Spinal cord (tissue), 10 donors: ENCODE data around the gene SUN1. TPM values are rescaled to one million over a fixed set of nuclear protein-coding genes. Genes with fewer than 3 reads are reported as not detected.

Source experiments
- DNase-seq, 6 donors: peaks; one replicate each; pipeline versions ENCODE4 v3.0.0 to v3.0.0-alpha.2; 2013 to 2015; ENCODE audit warnings: low spot score in 6 of 6, low read depth in 4 of 6
- H3K27ac ChIP-seq: one replicate; pipeline ENCODE4 v1.5.1; 2013; ENCODE audit warnings: low read depth, low read length, control low read depth
- H3K27me3 ChIP-seq: one replicate; pipeline ENCODE4 v1.6.1; 2013; ENCODE audit warnings: low read length; ENCODE audit not compliant: control insufficient read depth, insufficient read depth
- H3K36me3 ChIP-seq: one replicate; pipeline ENCODE4 v1.6.1; 2013; ENCODE audit warnings: low read length; ENCODE audit not compliant: control insufficient read depth, insufficient read depth
- H3K4me1 ChIP-seq: one replicate; pipeline ENCODE4 v1.6.1; 2013; ENCODE audit warnings: low read length; ENCODE audit not compliant: control insufficient read depth, insufficient read depth
- H3K4me3 ChIP-seq: one replicate; pipeline ENCODE4 v1.5.1; 2013; ENCODE audit warnings: low read depth, low read length, control low read depth
- H3K9me3 ChIP-seq: one replicate; pipeline ENCODE4 v1.6.1; 2013; ENCODE audit warnings: low read length; ENCODE audit not compliant: control insufficient read depth, insufficient read depth
- WGBS: methylation state at CpG from one replicate; pipeline ENCODE4 v1.1.5; 2013; ENCODE audit warnings: missing lambda C conversion rate; ENCODE audit not compliant: insufficient coverage; 5-methylcytosine and 5-hydroxymethylcytosine counted together
- polyA plus RNA-seq, 2 donors: library from polyadenylated mRNA; unstranded; fragments of 120-200 nt; gene quantifications; one replicate each; pipeline ENCODE4 v1.2.1, GENCODE V29; 2013; ENCODE audit not compliant: insufficient read length in 2 of 2
- total RNA-seq, 2 donors: library from RNA; depleted of rRNA in 1 of 2; stranded (reverse); fragments of 120-200 nt in 1 of 2; fragments of >200 nt in 1 of 2; gene quantifications; one replicate each; pipeline versions ENCODE4 v1.2.3 to v1.2.4, GENCODE V29; 2013 to 2014
- donor health status: healthy.

SUN1 gene
- total and polyA plus RNA-seq, 4 donors, result 114 to 185 (median 170) TPM

DNA sequence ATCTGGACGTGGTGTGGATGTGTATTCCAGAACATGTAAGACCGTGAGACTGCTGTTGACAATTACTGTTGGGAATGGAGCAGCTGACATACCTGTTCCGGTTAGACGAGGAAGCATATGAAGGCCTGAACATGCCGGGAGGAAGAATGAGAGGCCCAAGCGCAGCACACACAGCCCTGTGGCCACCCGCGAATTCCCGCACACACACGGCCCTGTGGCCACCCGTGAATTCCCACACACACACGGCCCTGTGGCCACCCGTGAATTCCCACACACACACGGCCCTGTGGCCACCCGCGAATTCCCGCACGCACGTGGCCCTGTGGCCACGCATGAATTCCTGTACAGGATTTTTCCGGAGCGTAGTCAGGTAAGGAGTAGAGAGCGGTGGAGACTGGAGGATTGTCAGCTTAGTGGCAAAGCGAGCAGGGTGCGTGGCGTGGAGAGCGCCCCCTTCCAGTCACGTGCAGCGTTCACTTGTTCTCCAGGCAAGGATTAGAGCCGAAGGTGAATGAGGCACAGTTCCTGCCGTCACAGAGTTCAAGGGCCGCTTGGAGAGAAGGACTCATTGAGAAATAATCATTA, 9.5 kb upstream of the SUN1 start:
- no peak overlapping the region for H3K4me3 ChIP-seq
- no peaks in the 10 kb centered on the region for H3K27me3 ChIP-seq
- H3K36me3 ChIP-seq, result peaks cover 20% of the 10 kb centered on the region
- no peaks in the 10 kb centered on the region for H3K9me3 ChIP-seq
- WGBS, result 86% methylated on average over 28 of the region's 32 CpGs
- H3K4me1 ChIP-seq, result peaks cover 21% of the 10 kb centered on the region
- DNase-seq, result no peak
- H3K27ac ChIP-seq, result no peak overlapping the region

DNA sequence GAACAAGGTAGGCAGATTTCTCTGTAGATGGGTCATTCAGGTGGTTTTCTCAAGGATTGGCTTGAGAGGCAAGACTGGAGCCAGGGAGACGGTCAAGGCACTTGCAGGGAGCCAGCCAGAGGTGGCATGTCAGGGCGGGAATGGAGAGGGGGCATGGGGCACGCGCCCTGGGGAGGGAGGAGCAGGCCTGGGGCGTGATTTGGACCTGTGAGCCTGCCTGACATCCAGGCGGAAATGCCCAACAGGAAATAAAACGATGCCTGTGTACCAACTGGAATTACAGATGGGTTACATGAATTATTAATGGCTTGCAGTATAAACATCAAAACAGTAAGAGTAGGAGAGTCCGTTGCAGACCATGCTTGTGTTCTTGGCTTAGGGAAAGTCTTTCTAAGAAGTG, 8.6 kb upstream of the SUN1 start:
- Histone ChIP-seq H3K27me3 (no peaks in the 10 kb centered on the region), H3K4me1 (peaks cover 17% of the 10 kb centered on the region), H3K4me3 (no peak overlapping the region), H3K27ac (no peak overlapping the region), H3K9me3 (no peaks in the 10 kb centered on the region), H3K36me3 (peaks cover 20% of the 10 kb centered on the region)
- peak in 2 of 6 donors; percentile 46 to 50 for DNase-seq
- 57% methylated on average over 8 of the region's 8 CpGs for WGBS

DNA sequence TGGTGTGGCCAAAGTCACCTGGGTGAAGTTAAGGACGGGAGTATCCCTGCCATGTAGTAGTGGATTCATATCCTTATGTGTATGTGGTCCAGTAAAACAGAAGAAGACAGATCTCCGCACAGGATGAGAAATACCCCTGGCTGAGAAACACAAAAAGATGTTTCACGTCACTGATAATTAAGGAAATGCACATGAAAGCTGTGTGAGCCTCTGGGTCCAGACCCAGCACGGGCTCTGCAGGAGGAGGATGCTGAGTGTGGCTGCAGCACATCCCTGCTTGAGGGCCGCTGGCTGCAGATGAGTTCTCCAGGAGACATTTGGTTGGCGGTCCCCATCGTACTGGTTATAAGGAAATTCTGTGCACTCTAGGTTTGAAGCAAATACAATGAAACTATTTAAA, 8.2 kb upstream of the SUN1 start:
- Histone ChIP-seq H3K9me3 (no peaks in the 10 kb centered on the region), H3K4me1 (peaks cover 17% of the 10 kb centered on the region), H3K27ac (no peak overlapping the region), H3K4me3 (no peak overlapping the region), H3K27me3 (no peaks in the 10 kb centered on the region), H3K36me3 (peaks cover 20% of the 10 kb centered on the region)
- 83% methylated on average over 5 of the region's 7 CpGs for WGBS
- no peak for DNase-seq

DNA sequence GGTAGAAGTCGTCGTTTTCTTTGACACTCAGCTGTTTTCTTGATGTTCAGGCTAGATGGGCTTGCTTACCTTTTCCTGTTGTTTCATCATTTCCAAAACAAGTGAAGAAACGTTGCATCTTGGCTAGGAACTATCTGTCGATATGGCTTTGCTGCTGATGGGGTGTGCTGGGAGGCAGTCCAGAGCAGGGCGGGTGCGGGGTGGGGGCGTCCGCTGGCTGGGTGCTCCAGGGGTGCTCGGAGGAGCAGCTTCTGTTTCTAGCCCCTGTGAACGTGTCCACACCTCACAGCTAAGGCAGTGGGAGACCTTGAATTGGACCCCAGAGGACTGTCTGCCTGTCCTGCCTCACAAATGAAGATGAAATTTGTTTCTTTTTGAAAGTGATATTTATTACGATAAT, 7.6 kb upstream of the SUN1 start:
- no peak overlapping the region for H3K27ac ChIP-seq
- DNase-seq, result no peak
- H3K4me1 ChIP-seq, result peaks cover 17% of the 10 kb centered on the region
- H3K9me3 ChIP-seq, result no peaks in the 10 kb centered on the region
- H3K27me3 ChIP-seq, result no peaks in the 10 kb centered on the region
- 87% methylated on average over 8 of the region's 11 CpGs for WGBS
- peaks cover 22% of the 10 kb centered on the region for H3K36me3 ChIP-seq
- H3K4me3 ChIP-seq, result no peak overlapping the region

DNA sequence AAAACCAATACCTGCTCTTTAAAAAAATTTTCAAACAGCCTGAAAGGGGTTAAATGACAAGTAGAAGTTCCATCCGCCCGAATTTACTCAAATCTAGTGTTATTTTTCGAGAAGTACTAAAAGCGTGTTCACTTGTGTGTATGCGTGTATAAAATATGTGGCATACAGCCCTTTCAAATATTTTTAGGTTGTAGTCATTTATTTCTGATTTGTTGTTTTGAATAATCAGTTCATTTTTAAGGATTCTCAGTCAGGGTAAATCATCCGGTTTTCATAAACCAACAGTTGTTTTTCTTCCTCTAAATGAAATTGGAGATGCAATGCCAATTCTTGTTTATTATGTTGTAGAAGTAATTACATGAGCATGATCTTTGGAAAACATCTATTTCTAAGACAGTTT, 6.9 kb upstream of the SUN1 start:
- no peak for DNase-seq
- H3K9me3 ChIP-seq, result no peaks in the 10 kb centered on the region
- peaks cover 17% of the 10 kb centered on the region for H3K4me1 ChIP-seq
- no CpG with 5 or more reads among the region's 6 CpGs for WGBS
- peaks cover 22% of the 10 kb centered on the region for H3K36me3 ChIP-seq
- no peaks in the 10 kb centered on the region for H3K27me3 ChIP-seq
- no peak overlapping the region for H3K4me3 ChIP-seq
- no peak overlapping the region for H3K27ac ChIP-seq

DNA sequence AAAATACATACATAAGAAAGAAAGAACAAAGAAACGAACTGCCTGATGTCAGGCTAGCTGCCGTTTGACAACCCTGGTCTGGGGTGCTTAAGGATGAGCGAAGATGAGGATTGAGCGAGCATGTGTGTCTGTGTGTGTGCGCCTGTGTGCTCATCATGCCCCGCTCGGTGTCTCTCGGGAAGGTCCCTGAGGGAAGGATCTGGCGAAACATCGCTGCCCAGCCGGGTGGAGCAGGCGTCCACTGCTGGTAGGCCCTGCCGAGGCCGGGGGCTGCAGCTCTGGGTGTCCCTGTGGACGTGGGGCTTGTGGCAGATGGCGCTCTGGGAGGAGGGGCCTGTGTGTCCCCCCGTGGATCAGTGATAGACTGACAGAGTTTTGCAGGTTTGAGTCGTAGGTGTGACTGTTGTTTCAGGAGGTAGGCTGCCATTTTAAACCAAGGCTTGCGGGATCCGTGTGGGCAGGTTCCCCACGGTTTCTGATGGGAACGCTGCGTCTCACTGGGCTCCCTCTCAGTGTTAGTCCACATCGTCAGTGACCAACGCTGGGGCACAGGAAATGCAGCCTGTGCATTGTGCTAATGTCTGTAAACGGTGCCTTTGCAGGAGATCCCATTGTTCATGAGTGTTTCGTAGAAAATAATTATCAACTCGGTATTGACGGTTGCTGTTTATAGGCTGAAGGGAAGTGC, 5.9 kb upstream of the SUN1 start:
- Histone ChIP-seq H3K27ac (peak overlapping the region; percentile 10), H3K36me3 (peaks cover 22% of the 10 kb centered on the region), H3K9me3 (no peaks in the 10 kb centered on the region), H3K4me1 (peaks cover 25% of the 10 kb centered on the region), H3K27me3 (no peaks in the 10 kb centered on the region), H3K4me3 (no peak overlapping the region)
- DNase-seq, result peak in 1 of 6 donors; percentile 51
- WGBS, result 50% methylated on average over 29 of the region's 29 CpGs

DNA sequence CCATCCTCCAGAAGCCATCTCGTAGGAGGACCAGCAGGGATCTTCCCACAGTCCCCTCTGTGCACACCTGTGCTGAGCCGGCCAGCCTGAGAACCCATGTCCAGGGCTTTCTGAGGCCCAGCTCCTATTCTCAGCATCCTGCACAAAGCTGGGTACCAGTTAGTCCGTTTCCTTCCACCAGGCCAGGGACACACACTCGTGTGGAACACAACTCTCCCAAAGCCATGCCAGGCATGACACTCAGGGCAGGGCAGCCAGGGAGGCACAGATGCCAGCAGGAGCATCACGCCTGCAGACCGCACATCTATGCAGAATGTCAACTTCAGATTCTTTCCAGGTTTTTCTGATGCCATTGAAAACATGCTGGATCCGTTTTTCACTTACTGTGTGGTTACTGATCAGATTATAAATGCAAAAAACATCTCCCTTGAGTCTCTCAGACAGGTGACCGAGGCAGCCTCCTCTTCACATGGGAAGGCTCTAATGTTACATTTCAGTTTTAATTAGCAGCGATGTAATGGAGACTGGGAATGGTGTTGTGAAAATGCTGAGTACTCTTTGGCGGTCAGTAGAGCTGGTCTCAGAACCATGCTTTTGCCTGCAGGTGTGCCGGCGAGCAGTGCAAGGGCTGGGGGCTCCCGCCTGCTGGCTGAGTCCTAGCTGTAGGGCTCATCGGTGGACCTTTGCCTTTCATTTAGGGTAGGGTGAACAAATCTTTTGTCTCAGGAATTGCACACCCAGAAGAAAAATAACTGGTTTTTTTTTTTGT, 3.3 kb upstream of the SUN1 start:
- peaks cover 23% of the 10 kb centered on the region for H3K4me1 ChIP-seq
- no peak for DNase-seq
- no peak overlapping the region for H3K4me3 ChIP-seq
- no peak overlapping the region for H3K27ac ChIP-seq
- 86% methylated on average over 12 of the region's 14 CpGs for WGBS
- H3K27me3 ChIP-seq, result no peaks in the 10 kb centered on the region
- H3K9me3 ChIP-seq, result no peaks in the 10 kb centered on the region
- peaks cover 18% of the 10 kb centered on the region for H3K36me3 ChIP-seq

DNA sequence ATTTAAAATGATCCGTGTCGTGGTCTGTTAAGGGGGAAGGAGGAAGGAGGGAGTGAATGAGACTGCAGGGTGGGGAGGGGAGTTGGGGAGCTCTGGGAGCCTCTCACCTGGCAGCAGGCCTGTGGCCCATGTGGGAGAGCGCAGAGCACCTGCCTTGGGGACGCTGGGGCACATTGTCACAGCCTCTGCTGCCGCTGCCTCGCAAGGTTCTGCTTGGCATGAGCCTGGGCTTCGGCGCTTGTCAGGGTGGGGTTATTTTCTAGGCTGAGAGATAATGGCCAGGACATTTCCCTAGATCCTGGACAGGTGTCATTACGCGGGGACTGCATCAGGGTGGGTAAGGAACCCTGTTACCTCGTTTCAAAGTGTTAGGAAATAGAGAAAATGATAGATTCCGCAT, 2.2 kb upstream of the SUN1 start:
- Histone ChIP-seq H3K9me3 (no peaks in the 10 kb centered on the region), H3K36me3 (peaks cover 23% of the 10 kb centered on the region), H3K27me3 (no peaks in the 10 kb centered on the region), H3K27ac (no peak overlapping the region), H3K4me1 (peaks cover 34% of the 10 kb centered on the region), H3K4me3 (no peak overlapping the region)
- 94% methylated on average over 8 of the region's 12 CpGs for WGBS
- no peak for DNase-seq

DNA sequence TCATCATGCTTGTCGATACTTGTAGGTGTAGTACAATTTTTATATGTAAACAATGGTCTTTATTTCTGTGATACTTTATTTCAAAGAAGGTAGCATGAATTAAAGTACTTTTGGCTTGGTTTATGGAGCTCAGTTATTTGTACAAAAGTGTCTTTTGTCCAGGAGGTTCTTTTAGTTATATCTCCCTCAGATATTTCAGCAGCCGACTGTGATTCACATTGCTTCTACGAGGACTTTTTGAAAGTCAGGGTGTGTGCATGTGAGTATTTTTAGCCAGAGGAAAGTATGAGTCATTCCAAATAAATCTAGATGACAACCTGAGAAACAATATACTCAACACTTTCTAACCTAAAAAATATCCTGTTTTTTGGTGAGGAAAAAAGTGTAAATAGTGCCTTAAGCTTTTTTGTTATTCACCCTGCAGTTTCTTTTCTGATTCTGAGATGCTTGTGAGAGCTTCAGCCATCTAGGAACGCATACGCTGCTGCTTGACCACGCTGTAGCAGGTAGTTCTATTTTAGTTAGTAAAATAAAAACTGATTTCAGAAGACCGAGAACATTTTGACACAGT, 595 bp upstream of the SUN1 start:
- Histone ChIP-seq H3K27me3 (no peaks in the 10 kb centered on the region), H3K9me3 (no peaks in the 10 kb centered on the region), H3K27ac (peak overlapping the region; percentile 81), H3K4me3 (no peak overlapping the region), H3K36me3 (peaks cover 29% of the 10 kb centered on the region), H3K4me1 (peaks cover 41% of the 10 kb centered on the region)
- DNase-seq, result peak in 1 of 6 donors; percentile 49
- WGBS, result 55% methylated on average over 4 of the region's 7 CpGs
